ENCODE data around the gene ZIC4. TPM values are rescaled to one million over a fixed set of nuclear protein-coding genes. Genes with fewer than 3 reads are reported as not detected.

ZIC4 gene
- total and polyA plus RNA-seq, 10 donors: not detected

- H3K27ac ChIP-seq: no peak overlapping the region
- TF ChIP-seq POLR2AphosphoS5 (IDR thresholded peaks at IDR 0.05) (no peak), POLR2A (IDR thresholded peaks at IDR 0.05) (no peak), CTCF (IDR thresholded peaks at IDR 0.05 in 8 of 11, conservative IDR thresholded peaks at IDR 0.05 in 3 of 11) (no peak)
- peaks cover 0 to 39% (median 0%) of the 10 kb centered on the region in 8 donors for H3K9me3 ChIP-seq
- intact Hi-C loops (cut with DNase I; ENCODE audit: low total_unique reads): no loop called here
- no peaks in the 10 kb centered on the region for H3K36me3 ChIP-seq
- WGBS, 5 donors: 3 to 9% (median 6%) methylated on average over 14 of the region's 14 CpGs
- peak overlapping the region in 7 of 8 donors; percentile 1 to 59 (median 25) for H3K4me3 ChIP-seq
- H3K27me3 ChIP-seq (replicated peaks in 1 of 7): peaks cover 28 to 100% (median 100%) of the 10 kb centered on the region in 7 donors
- peaks cover 25 to 55% (median 46%) of the 10 kb centered on the region in 6 donors for H3K4me1 ChIP-seq
- no peak for DNase-seq
These were observed 5.0 kb upstream of the ZIC4 start for GRCh38 chr3:147411238-147411814.

- peaks cover 0 to 41% (median 0%) of the 10 kb centered on the region in 8 donors for H3K9me3 ChIP-seq
- TF ChIP-seq CTCF (IDR thresholded peaks at IDR 0.05 in 8 of 11, conservative IDR thresholded peaks at IDR 0.05 in 3 of 11) (no peak), POLR2A (IDR thresholded peaks at IDR 0.05) (no peak), POLR2AphosphoS5 (IDR thresholded peaks at IDR 0.05) (no peak)
- WGBS, 5 donors: 3 to 9% (median 5%) methylated on average over 48 to 61 of the region's 61 CpGs
- H3K27ac ChIP-seq: no peak overlapping the region
- peaks cover 28 to 100% (median 100%) of the 10 kb centered on the region in 7 donors for H3K27me3 ChIP-seq (replicated peaks in 1 of 7)
- H3K36me3 ChIP-seq: no peaks in the 10 kb centered on the region
- H3K4me1 ChIP-seq: peaks cover 25 to 55% (median 46%) of the 10 kb centered on the region in 6 donors
- intact Hi-C loops (cut with DNase I; ENCODE audit: low total_unique reads): no loop called here
- peak overlapping the region; percentile 1 to 59 (median 24) for H3K4me3 ChIP-seq
- DNase-seq: peak; percentile 68
These were observed 4.3 kb upstream of the ZIC4 start for GRCh38 chr3:147410526-147411237.

- 5 to 13% (median 11%) methylated on average over 49 to 52 of the region's 52 CpGs for WGBS, 5 donors
- Histone ChIP-seq H3K4me3 (peak overlapping the region in 6 of 8 donors; percentile 19 to 59 (median 29)), H3K27me3 (replicated peaks in 1 of 7) (peaks cover 28 to 100% (median 100%) of the 10 kb centered on the region in 7 donors), H3K27ac (no peak overlapping the region), H3K36me3 (no peaks in the 10 kb centered on the region), H3K9me3 (peaks cover 0 to 47% (median 0%) of the 10 kb centered on the region in 8 donors), H3K4me1 (peaks cover 25 to 55% (median 46%) of the 10 kb centered on the region in 6 donors)
- intact Hi-C loops (cut with DNase I; ENCODE audit: low total_unique reads): no loop called here
- TF ChIP-seq POLR2AphosphoS5 (IDR thresholded peaks at IDR 0.05): no peak
- no peak for TF ChIP-seq CTCF (IDR thresholded peaks at IDR 0.05 in 8 of 11, conservative IDR thresholded peaks at IDR 0.05 in 3 of 11)
- no peak for TF ChIP-seq POLR2A (IDR thresholded peaks at IDR 0.05)
- no peak for DNase-seq
These were observed 3.8 kb upstream of the ZIC4 start for GRCh38 chr3:147410116-147410525.
